ENCODE measurements around the gene ALDH3B2.

ALDH3B2 gene

GRCh38 chr11:67657300-67657699, 17.1 kb downstream of the ALDH3B2 start:
- H3K4me3 ChIP-seq (ENCODE audit: low read length): no peak overlapping the region
- TF ChIP-seq ZNF274 (IDR thresholded peaks at IDR 0.05; ENCODE audit: low read depth, low read length): no peak

GRCh38 chr11:67656278-67656922, 18.0 kb downstream of the ALDH3B2 start:
- no peak for TF ChIP-seq ZNF274 (IDR thresholded peaks at IDR 0.05; ENCODE audit: low read depth, low read length)

GRCh38 chr11:67654225-67654624, 20.2 kb downstream of the ALDH3B2 start:
- H3K4me3 ChIP-seq (ENCODE audit: low read length): no peak overlapping the region
- TF ChIP-seq ZNF274 (IDR thresholded peaks at IDR 0.05; ENCODE audit: low read depth, low read length): no peak

More at GRCh38 chr11:67656278-67656922, 18.0 kb downstream of the ALDH3B2 start:
- H3K4me3 ChIP-seq (ENCODE audit: low read length): no peak overlapping the region

GRCh38 chr11:67652965-67653845, 21.2 kb downstream of the ALDH3B2 start:
- no peak for TF ChIP-seq ZNF274 (IDR thresholded peaks at IDR 0.05; ENCODE audit: low read depth, low read length)
- no peak overlapping the region for H3K4me3 ChIP-seq (ENCODE audit: low read length)

GRCh38 chr11:67651976-67652781, 22.2 kb downstream of the ALDH3B2 start:
- no peak for TF ChIP-seq ZNF274 (IDR thresholded peaks at IDR 0.05; ENCODE audit: low read depth, low read length)
- no peak overlapping the region for H3K4me3 ChIP-seq (ENCODE audit: low read length)

- H3K4me3 ChIP-seq (ENCODE audit: low read length): no peak overlapping the region
- no peak for TF ChIP-seq ZNF274 (IDR thresholded peaks at IDR 0.05; ENCODE audit: low read depth, low read length)
These were observed 24.6 kb downstream of the ALDH3B2 start for GRCh38 chr11:67649634-67650510.

- H3K4me3 ChIP-seq (ENCODE audit: low read length): no peak overlapping the region; the same call in 1 of the 2 replicates
- no peak for TF ChIP-seq ZNF274 (IDR thresholded peaks at IDR 0.05; ENCODE audit: low read depth, low read length)
These were observed 25.4 kb downstream of the ALDH3B2 start for GRCh38 chr11:67648796-67649613.

- no peak for TF ChIP-seq ZNF274 (IDR thresholded peaks at IDR 0.05; ENCODE audit: low read depth, low read length)
- H3K4me3 ChIP-seq (ENCODE audit: low read length): no peak overlapping the region
These were observed 26.2 kb downstream of the ALDH3B2 start for GRCh38 chr11:67648140-67648795.

- H3K4me3 ChIP-seq (ENCODE audit: low read length): no peak overlapping the region
- TF ChIP-seq ZNF274 (IDR thresholded peaks at IDR 0.05; ENCODE audit: low read depth, low read length): no peak
These were observed 27.0 kb downstream of the ALDH3B2 start for GRCh38 chr11:67647471-67647870.

GRCh38 chr11:67646535-67647336, 27.7 kb downstream of the ALDH3B2 start:
- H3K4me3 ChIP-seq (ENCODE audit: low read length): no peak overlapping the region
- no peak for TF ChIP-seq ZNF274 (IDR thresholded peaks at IDR 0.05; ENCODE audit: low read depth, low read length)

Data from GM08714 (cell line).